ENCODE measurements around the gene LHFPL3.

DNA sequence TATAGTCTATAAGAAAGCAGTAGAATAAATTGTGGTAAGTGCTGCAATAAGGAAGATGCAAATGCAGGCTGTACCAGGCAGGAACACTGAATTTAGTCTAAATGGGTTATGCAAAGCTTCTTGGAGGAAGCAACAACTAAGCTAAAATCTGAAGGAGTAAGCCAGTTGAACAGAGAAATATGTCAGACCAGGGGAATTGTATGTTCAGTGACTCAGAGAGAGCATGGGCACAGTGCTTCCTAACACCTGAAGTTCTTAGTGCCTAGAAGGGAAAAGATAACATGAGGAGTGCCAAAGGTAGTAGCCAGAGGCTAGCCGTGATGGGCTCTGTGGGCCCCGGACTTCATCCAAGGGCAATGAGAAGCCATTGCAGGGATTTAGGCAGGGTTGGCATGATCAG lies 481.5 kb downstream of the LHFPL3 start:
- TF ChIP-seq ARNT (IDR thresholded peaks at IDR 0.05), result no peak
- no peak for TF ChIP-seq LEF1 (IDR thresholded peaks at IDR 0.05; ENCODE audit: borderline replicate concordance)
- TF ChIP-seq BHLHE40 (IDR thresholded peaks at IDR 0.05; ENCODE audit: borderline replicate concordance), result no peak
- TF ChIP-seq FOXA1 (IDR thresholded peaks at IDR 0.05), result no peak
- TF ChIP-seq FOXM1 (IDR thresholded peaks at IDR 0.05; ENCODE audit: borderline replicate concordance), result no peak
- no peak for TF ChIP-seq ZNF384 (IDR thresholded peaks at IDR 0.05)
- no peak for TF ChIP-seq SP1 (IDR thresholded peaks at IDR 0.05)
- no peak for TF ChIP-seq NFRKB (IDR thresholded peaks at IDR 0.05)
- no peak for TF ChIP-seq TARDBP (IDR thresholded peaks at IDR 0.05)

Measured in HEK293T (cell line).